ENCODE data around the gene SLC2A4RG. TPM values are rescaled to one million over a fixed set of nuclear protein-coding genes. Genes with fewer than 3 reads are reported as not detected.

The SLC2A4RG gene
- total and polyA plus RNA-seq, 2 of the 13 experiments (the other 11 are each of a cell fraction or from before 2014, with no cell fraction given): 91.4 to 95.9 TPM

- peak; percentile 89 for TF ChIP-seq HMGXB3 (CRISPR knock-in tag; IDR thresholded peaks at IDR 0.05; ENCODE audit: borderline replicate concordance)
- no peak; the same call in 1 of the 2 replicates for TF ChIP-seq ZNF83 (CRISPR knock-in tag; IDR thresholded peaks at IDR 0.05; ENCODE audit: borderline replicate concordance)
- TF ChIP-seq ZNF780A (CRISPR knock-in tag; IDR thresholded peaks at IDR 0.05): no peak; the same call in 1 of the 2 replicates
- TF ChIP-seq ZXDC (CRISPR knock-in tag; IDR thresholded peaks at IDR 0.05): peak; percentile 76; the same call in 1 of the 2 replicates
- TF ChIP-seq ATRX (CRISPR knock-in tag; IDR thresholded peaks at IDR 0.05; ENCODE audit: borderline replicate concordance): no peak
- peak; percentile 54 for TF ChIP-seq STAG1 (CRISPR knock-in tag; IDR thresholded peaks at IDR 0.05)
- TF ChIP-seq GATAD2A (CRISPR knock-in tag; IDR thresholded peaks at IDR 0.05): peak; percentile 98
- TF ChIP-seq TFDP1 (CRISPR knock-in tag; IDR thresholded peaks at IDR 0.05; ENCODE audit: borderline replicate concordance): peak; percentile 85
- TF ChIP-seq ZFAT (CRISPR knock-in tag; conservative IDR thresholded peaks at IDR 0.05): peak; percentile 79; the same call in 1 of the 2 replicates
- TF ChIP-seq KLF11 (CRISPR knock-in tag; IDR thresholded peaks at IDR 0.05): peak; percentile 97
- TF ChIP-seq ZNF891 (CRISPR knock-in tag; IDR thresholded peaks at IDR 0.05): peak; percentile 93
- TF ChIP-seq ZNF556 (CRISPR knock-in tag; IDR thresholded peaks at IDR 0.05; ENCODE audit: borderline replicate concordance): peak; percentile 98
- TF ChIP-seq PHB2 (IDR thresholded peaks at IDR 0.05; ENCODE audit: partially characterized antibody): no peak
- TF ChIP-seq ATF7 (IDR thresholded peaks at IDR 0.05): no peak
- no peak; the same call in 1 of the 2 replicates for TF ChIP-seq ATF7 (CRISPR knock-in tag; IDR thresholded peaks at IDR 0.05)
- TF ChIP-seq ZNF496 (CRISPR knock-in tag; IDR thresholded peaks at IDR 0.05; ENCODE audit: insufficient replicate concordance): no peak
- TF ChIP-seq POLR2AphosphoS2 (IDR thresholded peaks at IDR 0.05; ENCODE audit: low read depth, low read length): no peak
- TF ChIP-seq NRL (CRISPR knock-in tag; IDR thresholded peaks at IDR 0.05; ENCODE audit: borderline replicate concordance): no peak; the same call in 1 of the 2 replicates
- peak; percentile 100 for TF ChIP-seq HNRNPUL1 (IDR thresholded peaks at IDR 0.05; ENCODE audit: low read depth, low read length)
- TF ChIP-seq IRF1 (CRISPR knock-in tag; IDR thresholded peaks at IDR 0.05; ENCODE audit: low read depth): no peak; the same call in 1 of the 2 replicates
These were observed 1.2 kb downstream of the SLC2A4RG start (continued) for GRCh38 chr20:63740627-63741353.

All from HepG2 (cell line).